Bronchial epithelial cell (primary cell): ENCODE results near the gene GCNT4. TPM values are rescaled to one million over a fixed set of nuclear protein-coding genes. Genes with fewer than 3 reads are reported as not detected.
A peak's percentile ranks its signal among the peaks of the same experiment; 100 is the strongest.
"Not testable (repeated sequence)": the region's sequence is repeated elsewhere in the genome, so short reads cannot be mapped to it uniquely, and the experiment has no call there.

Source experiments
- DNase-seq: peaks from one replicate; pipeline ENCODE4 v3.0.0-alpha.2; 2010; ENCODE audit warnings: low read depth
- FAIRE-seq: peaks from 2 replicates; lab custom pipeline; 2011; peaks lifted over from hg19 to GRCh38; lab: Jason Lieb, UNC
- H3K27me3 ChIP-seq: 2 replicates; pipeline ENCODE4 v1.5.1; 2011; ENCODE audit warnings: low read length; ENCODE audit not compliant: control insufficient read depth, insufficient read depth
- H3K36me3 ChIP-seq: 2 replicates; pipeline ENCODE4 v1.5.1; 2011; ENCODE audit warnings: low read length; ENCODE audit not compliant: control insufficient read depth, insufficient read depth
- H3K4me3 ChIP-seq: 2 replicates; pipeline ENCODE4 v1.5.1; 2011; ENCODE audit warnings: mild to moderate bottlenecking, low read depth, low read length, control low read depth
- CTCF ChIP-seq: IDR thresholded peaks from 2 replicates; pipeline ENCODE4 v1.5.1; 2011; ENCODE audit warnings: mild to moderate bottlenecking, moderate library complexity, low read length, control low read depth, inconsistent platforms; ENCODE audit not compliant: insufficient read depth, severe bottlenecking
- total RNA-seq: library from RNA; depleted of rRNA; stranded (reverse); fragments of >200 nt; gene quantifications from 2 replicates; pipeline ENCODE4 v1.2.1, GENCODE V29; 2014

Gene GCNT4
- 2.9 and 5.5 TPM in 2 replicates for total RNA-seq

DNA sequence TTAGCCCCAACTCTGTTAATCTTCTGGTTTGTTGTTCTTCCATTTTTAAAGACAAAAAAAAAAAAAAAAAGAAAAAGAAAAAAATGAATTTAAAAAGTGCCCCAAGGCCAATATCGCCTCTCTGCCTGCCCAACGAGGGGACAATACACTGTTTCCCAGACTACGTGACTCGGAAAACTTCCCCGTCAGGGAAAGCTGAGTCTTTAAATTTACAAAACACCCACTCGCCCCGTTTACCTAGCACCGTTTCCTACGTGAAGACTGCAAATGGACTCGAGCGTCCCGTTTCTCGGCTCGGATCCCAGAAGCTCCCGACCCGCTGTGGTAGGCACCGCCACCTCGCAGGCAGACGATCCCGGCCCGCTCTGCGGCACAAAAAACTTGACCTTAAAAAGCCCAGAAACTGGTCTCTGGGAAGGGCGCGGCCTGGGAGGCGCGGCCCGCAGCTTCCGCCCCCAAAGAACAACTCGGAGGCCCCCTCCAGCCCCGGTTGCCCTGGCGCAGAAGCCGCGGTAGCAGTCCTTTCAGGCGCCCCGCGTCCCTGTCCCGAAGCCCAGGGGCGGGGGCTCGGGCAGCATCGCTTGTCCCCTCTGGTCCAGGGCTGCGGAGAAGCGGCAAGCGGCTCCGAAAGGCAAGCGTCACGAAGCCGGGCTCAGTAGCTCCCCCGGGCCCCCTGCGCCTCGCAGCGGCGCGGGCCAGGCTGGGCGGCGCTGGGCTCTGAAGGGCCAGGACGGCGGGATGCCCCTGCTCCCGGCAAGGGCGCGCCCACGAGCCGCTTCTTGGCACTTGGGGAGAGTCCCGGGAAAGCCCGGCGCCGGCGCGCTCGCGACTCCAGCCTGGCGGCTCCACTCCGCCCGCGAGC lies at the start of gene GCNT4:
Gene GCNT4 (minus strand): TSS at position 367 of the 862 bp plus-strand sequence. CDS start 22,521 bp downstream, outside the sequence.
- H3K36me3 ChIP-seq = peaks cover 1% of the 10 kb centered on the region
- no peaks in the 10 kb centered on the region for H3K27me3 ChIP-seq
- peak within 1 kb of the TSS; percentile 74 for H3K4me3 ChIP-seq
- DNase-seq (no peak), FAIRE-seq (no peak)
- no peak for TF ChIP-seq CTCF

GRCh38 chr5:75095956-75096355 lies 43.6 kb upstream of the GCNT4 start:
- DNase-seq, H3K36me3 ChIP-seq, H3K4me3 ChIP-seq, H3K27me3 ChIP-seq, FAIRE-seq: not testable (repeated sequence)

- no peak for FAIRE-seq
Measured at GRCh38 chr5:75091597-75091996, 39.2 kb upstream of the GCNT4 start.

GRCh38 chr5:75089662-75090061 lies 37.3 kb upstream of the GCNT4 start:
- no peak for TF ChIP-seq CTCF
- Histone ChIP-seq H3K36me3 (no peaks in the 10 kb centered on the region), H3K4me3 (no peak overlapping the region), H3K27me3 (no peaks in the 10 kb centered on the region)
- FAIRE-seq = no peak
- DNase-seq = no peak

More at GRCh38 chr5:75091597-75091996, 39.2 kb upstream of the GCNT4 start:
- H3K4me3 ChIP-seq = no peak overlapping the region
- TF ChIP-seq CTCF = no peak
- DNase-seq = peak; percentile 92
- no peaks in the 10 kb centered on the region for H3K36me3 ChIP-seq
- no peaks in the 10 kb centered on the region for H3K27me3 ChIP-seq

DNA sequence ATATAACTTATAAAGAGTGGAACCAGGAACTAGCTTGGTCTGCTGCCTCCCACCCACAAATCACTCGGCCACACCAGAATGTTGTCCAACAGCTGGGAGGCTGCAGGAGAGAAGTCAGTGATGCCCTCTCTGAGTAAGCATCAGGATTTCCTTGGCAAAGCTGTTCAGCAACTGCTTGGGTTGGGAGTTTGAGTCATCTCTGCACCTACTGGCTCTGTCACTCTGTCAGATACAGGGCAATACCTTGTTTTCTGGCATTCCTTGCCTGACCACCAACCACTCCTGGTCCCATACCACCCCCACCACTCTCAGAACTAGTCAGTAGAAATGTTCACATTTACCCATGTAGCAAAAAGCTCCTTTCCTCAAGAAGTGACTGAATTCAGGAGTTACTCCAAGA lies 36.8 kb upstream of the GCNT4 start:
- FAIRE-seq (peak; percentile 55), DNase-seq (peak; percentile 86)
- no peak overlapping the region for H3K4me3 ChIP-seq
- H3K27me3 ChIP-seq = no peaks in the 10 kb centered on the region
- no peak for TF ChIP-seq CTCF
- no peaks in the 10 kb centered on the region for H3K36me3 ChIP-seq

GRCh38 chr5:75088648-75089047 lies 36.3 kb upstream of the GCNT4 start:
- no peak for DNase-seq
- no peak for TF ChIP-seq CTCF
- H3K36me3 ChIP-seq = no peaks in the 10 kb centered on the region
- no peaks in the 10 kb centered on the region for H3K27me3 ChIP-seq
- FAIRE-seq = no peak
- H3K4me3 ChIP-seq = no peak overlapping the region
